ENCODE data around the gene MYH9.

DNA sequence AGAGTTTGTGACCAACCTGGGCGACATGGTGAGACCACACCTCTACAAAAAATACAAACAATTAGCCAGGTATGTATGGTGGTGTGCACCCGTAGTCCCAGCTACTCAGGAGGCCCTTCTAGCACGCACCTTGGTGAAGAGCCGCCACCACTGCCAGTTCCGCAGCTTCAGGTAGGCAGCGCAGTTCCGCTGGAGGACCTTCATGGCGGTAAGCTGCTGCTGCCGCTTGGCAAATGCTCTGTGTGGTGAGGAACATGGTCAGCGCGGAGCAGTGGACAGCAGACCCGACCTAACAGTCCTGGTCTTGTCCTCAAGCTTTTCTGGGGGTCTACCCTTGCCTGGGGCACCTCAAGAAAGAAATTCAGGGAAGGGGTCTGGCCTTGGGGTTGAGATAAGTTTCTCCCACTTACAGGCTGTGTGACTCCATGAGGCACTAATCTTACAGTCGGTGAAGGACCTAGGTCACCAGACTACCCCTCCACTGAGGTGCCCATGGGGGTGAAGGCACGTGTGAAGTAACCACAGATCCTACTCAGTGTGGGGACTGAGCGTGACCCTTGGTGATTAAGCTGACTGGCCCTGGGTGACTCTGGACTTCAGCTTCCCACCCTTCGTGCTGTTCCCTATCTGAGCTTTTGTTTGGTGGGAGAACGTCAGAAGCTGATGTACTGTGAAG, 85.2 kb downstream of the MYH9 start:
- no peak for TF ChIP-seq POLR2AphosphoS5 (IDR thresholded peaks at IDR 0.05)
- no peak for TF ChIP-seq CTCF (IDR thresholded peaks at IDR 0.05)
- no peak for TF ChIP-seq EP300 (IDR thresholded peaks at IDR 0.05)
